Nephron progenitor cell (in vitro differentiated cells): ENCODE results near the gene SLC49A4.

ENCODE experiments used
- DNase-seq: peaks from one replicate; pipeline ENCODE4 v3.0.0; 2021
- H3K27ac Mint-ChIP-seq: 2 replicates; pipeline ENCODE4 v1.8.0; 2021; ENCODE audit warnings: mild to moderate bottlenecking, moderate library complexity, mixed read lengths
- H3K27me3 Mint-ChIP-seq: 2 replicates; pipeline ENCODE4 v1.8.0; 2021; ENCODE audit warnings: mild to moderate bottlenecking, low read depth, mixed read lengths; ENCODE audit not compliant: poor library complexity
- H3K36me3 Mint-ChIP-seq: 2 replicates; pipeline ENCODE4 v1.8.0; 2021; ENCODE audit warnings: low read depth, mixed read lengths
- H3K4me1 Mint-ChIP-seq: 2 replicates; pipeline ENCODE4 v1.8.0; 2021; ENCODE audit warnings: mixed read lengths
- H3K4me3 Mint-ChIP-seq: 2 replicates; pipeline ENCODE4 v1.8.0; 2021; ENCODE audit warnings: mild to moderate bottlenecking, moderate library complexity, mixed read lengths
- H3K9me3 Mint-ChIP-seq: 2 replicates; pipeline ENCODE4 v1.8.0; 2021; ENCODE audit warnings: mild to moderate bottlenecking, moderate library complexity, mixed read lengths
- CTCF ChIP-seq: fragments of 200-600 bp; sonication (generic); IDR thresholded peaks from 2 replicates; pipeline ENCODE4 v1.5.0; 2021; ENCODE audit warnings: antibody characterized with exemption

The SLC49A4 gene

GRCh38 chr3:122857019-122857418 lies 62.1 kb downstream of the SLC49A4 start:
- H3K4me3 Mint-ChIP-seq, result no peak overlapping the region
- no peaks in the 10 kb centered on the region for H3K4me1 Mint-ChIP-seq
- no peak for TF ChIP-seq CTCF
- no peak overlapping the region for H3K27ac Mint-ChIP-seq
- no peaks in the 10 kb centered on the region for H3K27me3 Mint-ChIP-seq
- no peaks in the 10 kb centered on the region for H3K9me3 Mint-ChIP-seq
- peaks cover 16% of the 10 kb centered on the region for H3K36me3 Mint-ChIP-seq
- no peak for DNase-seq

GRCh38 chr3:122858373-122858772 lies 63.5 kb downstream of the SLC49A4 start:
- Mint-ChIP-seq H3K27ac (no peak overlapping the region), H3K9me3 (no peaks in the 10 kb centered on the region), H3K36me3 (peaks cover 12% of the 10 kb centered on the region), H3K27me3 (no peaks in the 10 kb centered on the region), H3K4me3 (no peak overlapping the region), H3K4me1 (no peaks in the 10 kb centered on the region)
- TF ChIP-seq CTCF, result peak; percentile 10
- no peak for DNase-seq

- no peak for TF ChIP-seq CTCF
- Mint-ChIP-seq H3K9me3 (no peaks in the 10 kb centered on the region), H3K4me1 (no peaks in the 10 kb centered on the region), H3K36me3 (peaks cover 9% of the 10 kb centered on the region), H3K4me3 (no peak overlapping the region), H3K27ac (peak overlapping the region; percentile 4), H3K27me3 (no peaks in the 10 kb centered on the region)
- DNase-seq, result no peak
Measured at GRCh38 chr3:122859021-122859805, 64.3 kb downstream of the SLC49A4 start.

- no peak for TF ChIP-seq CTCF
- no peak overlapping the region for H3K27ac Mint-ChIP-seq
- peaks cover 11% of the 10 kb centered on the region for H3K36me3 Mint-ChIP-seq
- H3K27me3 Mint-ChIP-seq, result no peaks in the 10 kb centered on the region
- no peaks in the 10 kb centered on the region for H3K9me3 Mint-ChIP-seq
- H3K4me1 Mint-ChIP-seq, result no peaks in the 10 kb centered on the region
- no peak for DNase-seq
- no peak overlapping the region for H3K4me3 Mint-ChIP-seq
Measured at GRCh38 chr3:122862381-122862780, 67.5 kb downstream of the SLC49A4 start.

- peaks cover 17% of the 10 kb centered on the region for H3K36me3 Mint-ChIP-seq
- no peaks in the 10 kb centered on the region for H3K27me3 Mint-ChIP-seq
- no peak overlapping the region for H3K4me3 Mint-ChIP-seq
- no peak for DNase-seq
- H3K4me1 Mint-ChIP-seq, result no peaks in the 10 kb centered on the region
- TF ChIP-seq CTCF, result no peak
- H3K9me3 Mint-ChIP-seq, result no peaks in the 10 kb centered on the region
- H3K27ac Mint-ChIP-seq, result no peak overlapping the region
Measured at GRCh38 chr3:122864498-122864897, 69.6 kb downstream of the SLC49A4 start.

- no peaks in the 10 kb centered on the region for H3K27me3 Mint-ChIP-seq
- no peaks in the 10 kb centered on the region for H3K4me1 Mint-ChIP-seq
- H3K4me3 Mint-ChIP-seq, result no peak overlapping the region
- no peak for TF ChIP-seq CTCF
- H3K9me3 Mint-ChIP-seq, result no peaks in the 10 kb centered on the region
- peaks cover 17% of the 10 kb centered on the region for H3K36me3 Mint-ChIP-seq
- no peak for DNase-seq
- H3K27ac Mint-ChIP-seq, result no peak overlapping the region
Measured at GRCh38 chr3:122868322-122868721, 73.5 kb downstream of the SLC49A4 start.
